ENCODE data around the gene NTRK1.

Gene NTRK1

DNA sequence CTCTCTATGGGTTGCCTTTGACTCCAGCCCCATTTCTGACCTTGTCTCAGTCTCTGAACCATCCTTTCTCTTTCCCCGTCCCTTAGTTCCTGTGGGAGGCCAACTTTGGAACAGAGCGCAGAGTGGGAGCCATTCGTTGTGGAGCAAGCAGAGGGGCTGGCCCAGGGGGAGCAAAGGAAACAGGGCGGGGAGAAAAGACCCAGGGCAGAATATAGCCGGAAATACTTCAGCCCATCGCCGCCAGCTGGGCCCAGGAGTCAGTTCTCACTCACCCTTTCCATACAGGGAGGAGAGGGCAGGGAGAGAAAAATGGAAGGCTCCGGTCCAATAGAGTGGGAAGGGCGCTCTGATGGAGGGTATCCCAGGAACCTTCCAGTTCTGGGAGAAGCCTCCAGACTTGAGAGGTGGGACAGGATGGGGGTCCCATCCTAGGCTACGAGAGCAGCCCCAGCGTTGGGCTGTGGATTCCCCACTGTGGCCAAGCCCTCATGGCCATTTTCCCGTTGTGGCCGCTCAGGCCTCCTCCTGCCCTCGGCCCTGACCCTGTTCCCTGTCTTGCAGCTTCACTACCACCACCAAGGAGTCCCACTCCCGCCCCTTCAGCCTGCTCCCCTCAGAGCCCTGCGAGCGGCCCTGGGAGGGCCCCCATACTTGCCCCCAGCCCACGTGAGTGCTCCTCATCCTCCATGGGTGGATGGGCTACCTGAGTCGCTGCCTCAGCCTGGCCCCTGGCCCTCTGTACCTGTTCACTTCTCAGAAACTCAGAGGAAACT lies 43.7 kb downstream of the NTRK1 start:
- TF ChIP-seq, protein P1, sequence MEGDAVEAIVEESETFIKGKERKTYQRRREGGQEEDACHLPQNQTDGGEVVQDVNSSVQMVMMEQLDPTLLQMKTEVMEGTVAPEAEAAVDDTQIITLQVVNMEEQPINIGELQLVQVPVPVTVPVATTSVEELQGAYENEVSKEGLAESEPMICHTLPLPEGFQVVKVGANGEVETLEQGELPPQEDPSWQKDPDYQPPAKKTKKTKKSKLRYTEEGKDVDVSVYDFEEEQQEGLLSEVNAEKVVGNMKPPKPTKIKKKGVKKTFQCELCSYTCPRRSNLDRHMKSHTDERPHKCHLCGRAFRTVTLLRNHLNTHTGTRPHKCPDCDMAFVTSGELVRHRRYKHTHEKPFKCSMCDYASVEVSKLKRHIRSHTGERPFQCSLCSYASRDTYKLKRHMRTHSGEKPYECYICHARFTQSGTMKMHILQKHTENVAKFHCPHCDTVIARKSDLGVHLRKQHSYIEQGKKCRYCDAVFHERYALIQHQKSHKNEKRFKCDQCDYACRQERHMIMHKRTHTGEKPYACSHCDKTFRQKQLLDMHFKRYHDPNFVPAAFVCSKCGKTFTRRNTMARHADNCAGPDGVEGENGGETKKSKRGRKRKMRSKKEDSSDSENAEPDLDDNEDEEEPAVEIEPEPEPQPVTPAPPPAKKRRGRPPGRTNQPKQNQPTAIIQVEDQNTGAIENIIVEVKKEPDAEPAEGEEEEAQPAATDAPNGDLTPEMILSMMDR (IDR thresholded peaks at IDR 0.05): no peak
- no peak for TF ChIP-seq ZFX (IDR thresholded peaks at IDR 0.05; ENCODE audit: borderline replicate concordance)
- H3K27ac ChIP-seq: no peak overlapping the region

DNA sequence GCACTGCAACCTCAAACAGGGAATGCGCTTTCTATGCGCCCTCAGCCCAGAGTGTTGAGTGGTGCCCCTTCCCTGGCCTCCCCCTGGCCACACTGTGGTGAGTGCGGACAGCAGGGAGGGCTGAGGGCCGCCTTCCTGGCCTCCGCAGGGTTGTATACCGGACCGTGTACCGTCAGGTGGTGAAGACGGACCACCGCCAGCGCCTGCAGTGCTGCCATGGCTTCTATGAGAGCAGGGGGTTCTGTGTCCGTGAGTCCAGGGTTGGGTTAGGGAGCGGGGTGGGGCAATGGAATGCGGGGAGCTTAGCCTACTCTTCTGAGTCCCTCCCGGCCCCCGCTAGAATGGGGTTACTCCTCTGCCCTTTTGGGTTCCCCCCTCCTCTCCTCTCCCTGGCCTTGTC lies 44.5 kb downstream of the NTRK1 start:
- TF ChIP-seq ZFX (IDR thresholded peaks at IDR 0.05; ENCODE audit: borderline replicate concordance): no peak
- TF ChIP-seq, protein P1 (IDR thresholded peaks at IDR 0.05): no peak
- no peak overlapping the region for H3K27ac ChIP-seq

DNA sequence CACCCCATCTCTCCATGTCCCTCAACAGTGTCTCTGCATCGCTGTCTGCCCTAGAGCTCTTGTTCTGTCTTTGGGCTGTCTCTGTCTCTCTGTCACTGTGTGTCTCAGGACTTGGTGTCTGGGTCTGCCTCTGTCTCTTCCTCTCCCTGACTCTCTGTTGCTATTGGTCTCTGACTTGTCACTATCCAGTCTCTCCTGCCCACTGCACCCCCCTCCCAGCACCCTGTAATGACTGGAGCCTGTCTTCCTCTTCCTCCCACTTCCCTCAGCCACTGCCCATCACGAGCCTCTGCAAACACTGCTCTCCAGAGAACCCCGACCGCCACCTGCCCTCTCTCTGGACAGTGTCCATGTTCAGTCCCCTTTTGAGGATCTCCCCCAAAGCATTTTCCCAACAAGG lies 45.0 kb downstream of the NTRK1 start:
- TF ChIP-seq ZFX (IDR thresholded peaks at IDR 0.05; ENCODE audit: borderline replicate concordance): no peak
- TF ChIP-seq, protein P1 (IDR thresholded peaks at IDR 0.05): no peak
- H3K27ac ChIP-seq: no peak overlapping the region

DNA sequence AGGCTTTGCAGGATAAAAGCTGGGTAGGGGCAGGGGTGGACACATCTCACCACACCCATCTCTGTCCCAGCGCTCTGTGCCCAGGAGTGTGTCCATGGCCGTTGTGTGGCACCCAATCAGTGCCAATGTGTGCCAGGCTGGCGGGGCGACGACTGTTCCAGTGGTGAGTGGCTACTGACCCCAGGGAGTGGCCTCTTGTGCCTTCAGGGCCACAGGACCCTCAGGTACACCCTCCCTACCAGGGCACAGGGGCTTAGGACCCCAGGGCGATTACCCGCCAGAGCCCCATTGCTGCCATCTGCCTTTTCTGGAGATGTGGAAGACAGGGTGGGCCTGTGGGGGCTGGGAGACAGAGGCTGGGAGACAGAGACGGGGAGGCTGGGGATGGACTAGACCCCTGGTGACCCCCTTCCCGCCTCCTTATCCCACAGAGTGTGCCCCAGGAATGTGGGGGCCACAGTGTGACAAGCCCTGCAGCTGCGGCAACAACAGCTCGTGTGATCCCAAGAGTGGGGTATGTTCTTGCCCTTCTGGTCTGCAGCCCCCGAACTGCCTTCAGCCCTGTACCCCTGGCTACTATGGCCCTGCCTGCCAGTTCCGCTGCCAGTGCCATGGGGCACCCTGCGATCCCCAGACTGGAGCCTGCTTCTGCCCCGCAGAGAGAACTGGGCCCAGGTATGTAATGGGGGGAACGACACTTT lies 45.7 kb downstream of the NTRK1 start:
- TF ChIP-seq, protein P1 (IDR thresholded peaks at IDR 0.05): no peak
- no peak for TF ChIP-seq ZFX (IDR thresholded peaks at IDR 0.05; ENCODE audit: borderline replicate concordance)
- H3K27ac ChIP-seq: no peak overlapping the region

DNA sequence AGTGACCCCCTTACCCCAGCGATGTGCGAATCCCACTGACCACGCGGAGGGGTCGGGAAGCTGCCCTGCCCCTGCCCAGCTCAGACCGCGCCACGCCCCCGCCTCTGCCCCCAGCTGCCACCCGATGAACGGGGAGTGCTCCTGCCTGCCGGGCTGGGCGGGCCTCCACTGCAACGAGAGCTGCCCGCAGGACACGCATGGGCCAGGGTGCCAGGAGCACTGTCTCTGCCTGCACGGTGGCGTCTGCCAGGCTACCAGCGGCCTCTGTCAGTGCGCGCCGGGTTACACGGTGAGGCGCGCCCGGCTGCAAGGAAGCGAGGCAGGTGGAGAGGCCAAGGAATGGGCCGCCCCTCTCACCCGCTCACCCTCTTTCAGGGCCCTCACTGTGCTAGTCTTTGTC lies 47.9 kb downstream of the NTRK1 start:
- TF ChIP-seq ZFX (IDR thresholded peaks at IDR 0.05; ENCODE audit: borderline replicate concordance): no peak
- TF ChIP-seq, protein P1 (IDR thresholded peaks at IDR 0.05): no peak
- H3K27ac ChIP-seq: no peak overlapping the region

DNA sequence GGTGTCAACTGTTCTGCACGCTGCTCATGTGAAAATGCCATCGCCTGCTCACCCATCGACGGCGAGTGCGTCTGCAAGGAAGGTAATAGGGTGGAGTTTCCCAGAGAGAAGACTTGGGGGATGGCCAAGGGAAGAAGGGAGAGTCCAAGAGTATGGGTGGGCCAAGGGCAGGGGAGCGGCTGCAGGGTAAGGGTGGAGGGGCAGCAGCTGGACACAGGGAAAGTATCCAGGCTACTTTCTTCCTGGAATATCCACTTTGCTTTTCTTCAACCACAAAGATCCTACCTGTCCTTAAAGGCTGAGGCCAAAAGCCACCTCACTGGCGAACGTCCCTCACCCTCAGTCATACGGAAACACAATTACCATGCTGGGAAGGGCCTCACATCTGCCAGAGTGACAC lies 48.3 kb downstream of the NTRK1 start:
- no peak overlapping the region for H3K27ac ChIP-seq
- TF ChIP-seq ZFX (IDR thresholded peaks at IDR 0.05; ENCODE audit: borderline replicate concordance): no peak
- TF ChIP-seq, protein P1 (IDR thresholded peaks at IDR 0.05): no peak

DNA sequence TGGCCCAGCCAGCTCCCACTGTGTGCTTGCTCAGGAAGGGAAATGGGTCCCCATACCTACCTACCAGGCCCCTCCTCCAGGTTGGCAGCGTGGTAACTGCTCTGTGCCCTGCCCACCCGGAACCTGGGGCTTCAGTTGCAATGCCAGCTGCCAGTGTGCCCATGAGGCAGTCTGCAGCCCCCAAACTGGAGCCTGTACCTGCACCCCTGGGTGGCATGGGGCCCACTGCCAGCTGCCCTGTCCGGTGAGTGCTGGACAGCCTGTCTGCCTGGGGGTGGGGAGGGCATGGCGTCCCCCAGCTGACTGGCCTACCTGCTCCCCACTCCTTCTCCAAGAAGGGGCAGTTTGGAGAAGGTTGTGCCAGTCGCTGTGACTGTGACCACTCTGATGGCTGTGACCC lies 49.0 kb downstream of the NTRK1 start:
- no peak for TF ChIP-seq ZFX (IDR thresholded peaks at IDR 0.05; ENCODE audit: borderline replicate concordance)
- no peak overlapping the region for H3K27ac ChIP-seq
